Measurements from ENCODE around the gene L3MBTL2.

Gene L3MBTL2

GRCh38 chr22:41274856-41275255 is 69.7 kb downstream of the L3MBTL2 start:
- TF ChIP-seq SUZ12 (IDR thresholded peaks at IDR 0.05; ENCODE audit: extremely low read depth, insufficient read depth, insufficient read length) (no peak), YY1 (IDR thresholded peaks at IDR 0.05; ENCODE audit: insufficient read depth, insufficient read length) (no peak), ZNF274 (IDR thresholded peaks at IDR 0.05; ENCODE audit: low read depth, low read length) (no peak)
- no peaks in the 10 kb centered on the region for H3K9me3 ChIP-seq (ENCODE audit: insufficient read depth, low read length)
- H3K4me3 ChIP-seq (ENCODE audit: insufficient read length, low read depth): no peak overlapping the region
- DNase-seq (ENCODE audit: low read depth, low spot score): no peak
- no peak overlapping the region for H3K9ac ChIP-seq (ENCODE audit: insufficient read length, low read depth)
- H3K27me3 ChIP-seq (ENCODE audit: insufficient read depth, insufficient read length): no peaks in the 10 kb centered on the region
- H3K4me1 ChIP-seq (ENCODE audit: insufficient read depth, insufficient read length): no peaks in the 10 kb centered on the region
- H3K36me3 ChIP-seq (ENCODE audit: insufficient read depth, insufficient read length, low read length): peaks cover 77% of the 10 kb centered on the region

- DNase-seq (ENCODE audit: low read depth, low spot score): no peak
- Histone ChIP-seq H3K4me1 (ENCODE audit: insufficient read depth, insufficient read length) (no peaks in the 10 kb centered on the region), H3K27me3 (ENCODE audit: insufficient read depth, insufficient read length) (no peaks in the 10 kb centered on the region), H3K9ac (ENCODE audit: insufficient read length, low read depth) (no peak overlapping the region), H3K4me3 (ENCODE audit: insufficient read length, low read depth) (no peak overlapping the region), H3K9me3 (ENCODE audit: insufficient read depth, low read length) (no peaks in the 10 kb centered on the region), H3K36me3 (ENCODE audit: insufficient read depth, insufficient read length, low read length) (peaks cover 77% of the 10 kb centered on the region)
- TF ChIP-seq YY1 (IDR thresholded peaks at IDR 0.05; ENCODE audit: insufficient read depth, insufficient read length) (no peak), SUZ12 (IDR thresholded peaks at IDR 0.05; ENCODE audit: extremely low read depth, insufficient read depth, insufficient read length) (no peak), ZNF274 (IDR thresholded peaks at IDR 0.05; ENCODE audit: low read depth, low read length) (no peak)
These were observed 75.0 kb downstream of the L3MBTL2 start for GRCh38 chr22:41280065-41280464.

- Histone ChIP-seq H3K36me3 (ENCODE audit: insufficient read depth, insufficient read length, low read length) (peaks cover 73% of the 10 kb centered on the region), H3K4me3 (ENCODE audit: insufficient read length, low read depth) (no peak overlapping the region), H3K27me3 (ENCODE audit: insufficient read depth, insufficient read length) (no peaks in the 10 kb centered on the region), H3K4me1 (ENCODE audit: insufficient read depth, insufficient read length) (no peaks in the 10 kb centered on the region), H3K9me3 (ENCODE audit: insufficient read depth, low read length) (no peaks in the 10 kb centered on the region), H3K9ac (ENCODE audit: insufficient read length, low read depth) (no peak overlapping the region)
- TF ChIP-seq ZNF274 (IDR thresholded peaks at IDR 0.05; ENCODE audit: low read depth, low read length) (no peak), SUZ12 (IDR thresholded peaks at IDR 0.05; ENCODE audit: extremely low read depth, insufficient read depth, insufficient read length) (no peak), YY1 (IDR thresholded peaks at IDR 0.05; ENCODE audit: insufficient read depth, insufficient read length) (no peak)
- no peak for DNase-seq (ENCODE audit: low read depth, low spot score)
These were observed 75.7 kb downstream of the L3MBTL2 start for GRCh38 chr22:41280854-41281253.

Data from NT2/D1 (cell line).